Measurements from ENCODE around the gene PRKCZ. TPM values are rescaled to one million over a fixed set of nuclear protein-coding genes. Genes with fewer than 3 reads are reported as not detected.

The PRKCZ gene
- polyA plus RNA-seq, 3 donors = 0.74 to 1.9 (median 1.4) TPM

DNA sequence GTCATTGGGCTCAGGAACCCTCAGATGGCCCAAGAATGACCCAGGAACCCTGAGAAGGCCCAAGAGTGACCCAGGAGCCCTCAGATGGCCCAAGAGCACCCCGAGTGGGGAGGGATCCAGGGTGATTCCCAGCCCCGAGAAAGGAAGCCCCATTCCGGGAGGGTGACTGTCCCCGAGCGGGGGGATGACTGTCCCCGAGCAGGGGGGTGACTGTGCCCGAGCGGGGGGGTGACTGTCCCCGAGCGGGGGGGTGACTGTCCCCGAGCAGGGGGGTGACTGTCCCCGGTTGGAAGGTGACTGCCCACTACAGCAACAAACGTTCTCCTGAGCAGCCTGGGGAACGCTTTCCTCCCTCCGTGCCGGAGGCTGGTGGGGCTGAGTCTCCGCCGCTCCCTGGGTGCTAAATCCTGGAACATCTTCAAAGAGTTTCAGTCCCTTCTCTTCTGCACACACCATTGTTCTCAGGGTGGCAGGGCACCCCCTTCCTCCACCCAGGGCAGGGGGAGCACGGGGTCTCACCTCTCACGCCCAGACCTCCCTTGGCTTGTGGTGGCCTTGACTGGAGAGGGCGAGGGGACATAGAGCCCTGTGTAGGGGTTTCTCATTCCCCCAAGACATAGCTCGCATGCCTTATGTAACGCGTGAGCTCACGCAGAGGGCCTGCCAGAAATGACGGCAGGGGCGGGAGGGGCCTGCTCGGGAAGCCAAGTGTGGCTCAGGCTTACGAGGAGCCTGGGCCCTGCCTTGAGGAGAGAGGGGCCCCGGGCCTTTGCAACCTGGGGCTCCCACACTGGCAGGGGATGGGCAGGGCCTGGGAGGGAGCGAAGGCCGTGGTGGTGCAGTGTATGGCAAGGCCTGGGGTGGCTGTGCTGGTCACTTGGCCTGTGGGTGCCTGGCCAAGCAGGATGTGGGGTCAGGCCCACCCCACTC, 163.6 kb downstream of the PRKCZ start:
- no peak for DNase-seq
- Histone ChIP-seq H3K9me3 (replicated peaks in 1 of 2; ENCODE audit: control insufficient read depth in 1 of 2, insufficient read depth in 1 of 2, low read length in 2 of 2) (no peaks in the 10 kb centered on the region), H4K20me1 (ENCODE audit: insufficient read depth, low read length) (no peaks in the 10 kb centered on the region), H3K4me1 (ENCODE audit: control insufficient read depth in 1 of 2, insufficient read depth in 2 of 2, low read length in 2 of 2) (peaks cover 17 to 22% of the 10 kb centered on the region in 2 donors), H3K36me3 (replicated peaks in 1 of 2; ENCODE audit: control insufficient read depth in 1 of 2, insufficient read depth in 2 of 2, low read length in 2 of 2) (no peaks in the 10 kb centered on the region), H3K9ac (ENCODE audit: insufficient read depth, low read length, poor library complexity, severe bottlenecking) (peak overlapping the region; percentile 49), H3K4me2 (replicated peaks; ENCODE audit: extremely low read depth, low read length, poor library complexity, severe bottlenecking) (peak overlapping the region; percentile 60), H3K79me2 (ENCODE audit: insufficient read depth, low read length) (no peaks in the 10 kb centered on the region), H2AFZ (ENCODE audit: insufficient read depth, low read depth, low read length, poor library complexity, severe bottlenecking) (peak overlapping the region; percentile 74), H3K4me3 (replicated peaks in 1 of 3; ENCODE audit: low read depth in 2 of 3, low read length in 3 of 3) (peak overlapping the region in 1 of 3 experiments; percentile 58), H3K27me3 (ENCODE audit: control insufficient read depth in 2 of 2, insufficient read depth in 2 of 2, low read length in 2 of 2) (peaks cover 0 to 9% of the 10 kb centered on the region in 2 donors), H3K27ac (ENCODE audit: low read depth in 1 of 2, low read length in 2 of 2) (no peak overlapping the region)
- peaks cover 0 to 2% (median under 1%) of the 10 kb centered on the region in 7 donors for H3K9me3 Mint-ChIP-seq
- no peaks in the 10 kb centered on the region for H3K36me3 Mint-ChIP-seq
- no peak overlapping the region for H3K4me3 Mint-ChIP-seq
- WGBS (ENCODE audit: insufficient coverage) = 90% methylated on average over 19 of the region's 32 CpGs
- TF ChIP-seq, protein P1, sequence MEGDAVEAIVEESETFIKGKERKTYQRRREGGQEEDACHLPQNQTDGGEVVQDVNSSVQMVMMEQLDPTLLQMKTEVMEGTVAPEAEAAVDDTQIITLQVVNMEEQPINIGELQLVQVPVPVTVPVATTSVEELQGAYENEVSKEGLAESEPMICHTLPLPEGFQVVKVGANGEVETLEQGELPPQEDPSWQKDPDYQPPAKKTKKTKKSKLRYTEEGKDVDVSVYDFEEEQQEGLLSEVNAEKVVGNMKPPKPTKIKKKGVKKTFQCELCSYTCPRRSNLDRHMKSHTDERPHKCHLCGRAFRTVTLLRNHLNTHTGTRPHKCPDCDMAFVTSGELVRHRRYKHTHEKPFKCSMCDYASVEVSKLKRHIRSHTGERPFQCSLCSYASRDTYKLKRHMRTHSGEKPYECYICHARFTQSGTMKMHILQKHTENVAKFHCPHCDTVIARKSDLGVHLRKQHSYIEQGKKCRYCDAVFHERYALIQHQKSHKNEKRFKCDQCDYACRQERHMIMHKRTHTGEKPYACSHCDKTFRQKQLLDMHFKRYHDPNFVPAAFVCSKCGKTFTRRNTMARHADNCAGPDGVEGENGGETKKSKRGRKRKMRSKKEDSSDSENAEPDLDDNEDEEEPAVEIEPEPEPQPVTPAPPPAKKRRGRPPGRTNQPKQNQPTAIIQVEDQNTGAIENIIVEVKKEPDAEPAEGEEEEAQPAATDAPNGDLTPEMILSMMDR (IDR thresholded peaks at IDR 0.05) = no peak
- H3K4me1 Mint-ChIP-seq = peaks cover 15% of the 10 kb centered on the region
- H3K27me3 Mint-ChIP-seq (ENCODE audit: low read depth in 3 of 3) = peaks cover 12 to 26% (median 19%) of the 10 kb centered on the region in 3 donors
- H3K27ac Mint-ChIP-seq = no peak overlapping the region
- intact Hi-C loops (cut with micrococcal nuclease) = no loop called here

DNA sequence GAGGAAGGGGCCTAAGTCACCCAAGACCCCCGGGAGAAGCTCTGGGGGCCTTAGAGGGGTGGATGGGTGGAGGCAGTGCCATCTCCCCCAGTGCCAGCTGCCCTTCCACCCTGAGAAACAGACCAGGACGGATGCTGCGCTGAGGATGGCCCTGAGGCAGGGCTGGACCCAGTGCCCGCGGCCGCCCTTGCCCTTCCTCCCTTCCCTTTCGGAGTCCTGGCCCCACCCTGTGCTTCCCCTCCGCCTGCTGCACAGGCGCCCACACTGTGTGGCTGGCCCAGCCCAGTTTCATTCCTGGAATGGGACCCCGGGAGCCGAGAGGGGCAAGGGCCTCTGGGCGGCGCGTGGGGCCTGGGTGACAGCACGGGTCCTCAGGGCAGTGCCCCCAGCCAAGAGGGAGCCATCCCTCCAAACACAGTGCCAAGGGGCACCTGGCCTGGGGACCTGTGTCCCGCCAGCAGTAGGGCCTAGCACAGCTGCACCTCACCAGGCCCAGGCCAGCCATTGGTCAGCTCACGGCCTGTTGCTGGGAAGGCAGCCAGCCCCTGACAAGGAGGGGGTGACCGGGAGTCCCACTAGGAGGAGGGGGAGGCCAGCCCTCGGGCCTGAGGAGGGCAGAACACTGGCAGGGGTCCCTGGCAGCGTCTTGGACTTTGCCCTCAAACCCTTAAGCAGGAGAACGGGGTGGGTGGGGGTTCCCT, 164.5 kb downstream of the PRKCZ start:
- Mint-ChIP-seq H3K27me3 (ENCODE audit: low read depth in 3 of 3) (peaks cover 9 to 23% (median 14%) of the 10 kb centered on the region in 3 donors), H3K9me3 (peaks cover 0 to 4% (median 2%) of the 10 kb centered on the region in 7 donors), H3K27ac (no peak overlapping the region), H3K4me3 (no peak overlapping the region), H3K36me3 (no peaks in the 10 kb centered on the region), H3K4me1 (peaks cover 16% of the 10 kb centered on the region)
- 93% methylated on average over 17 of the region's 21 CpGs for WGBS (ENCODE audit: insufficient coverage)
- no peak overlapping the region for H3K27ac ChIP-seq (ENCODE audit: low read depth in 1 of 2, low read length in 2 of 2)
- H3K27me3 ChIP-seq (ENCODE audit: control insufficient read depth in 2 of 2, insufficient read depth in 2 of 2, low read length in 2 of 2) = peaks cover 0 to 9% of the 10 kb centered on the region in 2 donors
- no peak overlapping the region for H2AFZ ChIP-seq (ENCODE audit: insufficient read depth, low read depth, low read length, poor library complexity, severe bottlenecking)
- no peaks in the 10 kb centered on the region for H3K79me2 ChIP-seq (ENCODE audit: insufficient read depth, low read length)
- no peak overlapping the region for H3K4me3 ChIP-seq (replicated peaks in 1 of 3; ENCODE audit: low read depth in 2 of 3, low read length in 3 of 3)
- intact Hi-C loops (cut with micrococcal nuclease) = no loop called here
- H3K4me1 ChIP-seq (ENCODE audit: control insufficient read depth in 1 of 2, insufficient read depth in 2 of 2, low read length in 2 of 2) = peaks cover 17 to 22% of the 10 kb centered on the region in 2 donors
- H3K4me2 ChIP-seq (replicated peaks; ENCODE audit: extremely low read depth, low read length, poor library complexity, severe bottlenecking) = no peak overlapping the region
- no peak overlapping the region for H3K9ac ChIP-seq (ENCODE audit: insufficient read depth, low read length, poor library complexity, severe bottlenecking)
- no peaks in the 10 kb centered on the region for H3K36me3 ChIP-seq (replicated peaks in 1 of 2; ENCODE audit: control insufficient read depth in 1 of 2, insufficient read depth in 2 of 2, low read length in 2 of 2)
- no peaks in the 10 kb centered on the region for H4K20me1 ChIP-seq (ENCODE audit: insufficient read depth, low read length)
- H3K9me3 ChIP-seq (replicated peaks in 1 of 2; ENCODE audit: control insufficient read depth in 1 of 2, insufficient read depth in 1 of 2, low read length in 2 of 2) = no peaks in the 10 kb centered on the region
- no peak for DNase-seq
- TF ChIP-seq, protein P1 (IDR thresholded peaks at IDR 0.05) = no peak
